ENCODE results near the gene ZNF491.
"Not testable (repeated sequence)": the region's sequence is repeated elsewhere in the genome, so short reads cannot be mapped to it uniquely, and the experiment has no call there.

The ZNF491 gene

GRCh38 chr19:11814700-11815035, 16.3 kb downstream of the ZNF491 start:
- H3K4me3 ChIP-seq = peak overlapping the region; percentile 89
- H3K9me3 ChIP-seq (ENCODE audit: low read depth, low read length) = no peaks in the 10 kb centered on the region
- H3K36me3 ChIP-seq (ENCODE audit: insufficient read depth, low read length) = no peaks in the 10 kb centered on the region
- no peak for DNase-seq (ENCODE audit: low read depth, low spot score)
- H3K9ac ChIP-seq (ENCODE audit: insufficient read length) = peak overlapping the region; percentile 75
- TF ChIP-seq EZH2 (IDR thresholded peaks at IDR 0.05) (no peak), FOXP2 (optimal IDR thresholded peaks at IDR 0.05; ENCODE audit: control extremely low read depth, extremely low read length, insufficient read depth) (no peak), POLR2AphosphoS5 (IDR thresholded peaks at IDR 0.05; ENCODE audit: borderline replicate concordance, low read depth, low read length) (no peak)
- H3K27ac ChIP-seq = no peak overlapping the region

GRCh38 chr19:11821474-11822109, 23.3 kb downstream of the ZNF491 start:
- Histone ChIP-seq H3K4me3 (no peak overlapping the region), H3K9ac (ENCODE audit: insufficient read length) (no peak overlapping the region), H3K27ac (no peak overlapping the region), H3K36me3 (ENCODE audit: insufficient read depth, low read length) (no peaks in the 10 kb centered on the region), H3K9me3 (ENCODE audit: low read depth, low read length) (no peaks in the 10 kb centered on the region)
- no peak for DNase-seq (ENCODE audit: low read depth, low spot score)
- no peak for TF ChIP-seq FOXP2 (optimal IDR thresholded peaks at IDR 0.05; ENCODE audit: control extremely low read depth, extremely low read length, insufficient read depth)
- no peak for TF ChIP-seq EZH2 (IDR thresholded peaks at IDR 0.05)
- no peak for TF ChIP-seq POLR2AphosphoS5 (IDR thresholded peaks at IDR 0.05; ENCODE audit: borderline replicate concordance, low read depth, low read length)

GRCh38 chr19:11828957-11829876, 30.9 kb downstream of the ZNF491 start:
- not testable (repeated sequence) for DNase-seq (ENCODE audit: low read depth, low spot score); H3K4me3 ChIP-seq; H3K9ac ChIP-seq (ENCODE audit: insufficient read length); H3K27ac ChIP-seq
- H3K9me3 ChIP-seq (ENCODE audit: low read depth, low read length) = peaks cover 17% of the 10 kb centered on the region
- H3K36me3 ChIP-seq (ENCODE audit: insufficient read depth, low read length) = peaks cover 20% of the 10 kb centered on the region

GRCh38 chr19:11832253-11832912, 34.1 kb downstream of the ZNF491 start:
- H3K9me3 ChIP-seq (ENCODE audit: low read depth, low read length) = peaks cover 15% of the 10 kb centered on the region
- H3K4me3 ChIP-seq = no peak overlapping the region
- no peak for TF ChIP-seq EZH2 (IDR thresholded peaks at IDR 0.05)
- TF ChIP-seq POLR2AphosphoS5 (IDR thresholded peaks at IDR 0.05; ENCODE audit: borderline replicate concordance, low read depth, low read length) = no peak
- TF ChIP-seq FOXP2 (optimal IDR thresholded peaks at IDR 0.05; ENCODE audit: control extremely low read depth, extremely low read length, insufficient read depth) = no peak
- H3K36me3 ChIP-seq (ENCODE audit: insufficient read depth, low read length) = peaks cover 20% of the 10 kb centered on the region
- H3K27ac ChIP-seq = no peak overlapping the region
- H3K9ac ChIP-seq (ENCODE audit: insufficient read length) = no peak overlapping the region
- no peak for DNase-seq (ENCODE audit: low read depth, low spot score)

- TF ChIP-seq POLR2AphosphoS5 (IDR thresholded peaks at IDR 0.05; ENCODE audit: borderline replicate concordance, low read depth, low read length) = no peak
- TF ChIP-seq EZH2 (IDR thresholded peaks at IDR 0.05) = no peak
- TF ChIP-seq FOXP2 (optimal IDR thresholded peaks at IDR 0.05; ENCODE audit: control extremely low read depth, extremely low read length, insufficient read depth) = no peak
- H3K36me3 ChIP-seq (ENCODE audit: insufficient read depth, low read length) = peaks cover 20% of the 10 kb centered on the region
These were observed 35.2 kb downstream of the ZNF491 start for GRCh38 chr19:11833541-11833940.

GRCh38 chr19:11835626-11836066, 37.3 kb downstream of the ZNF491 start:
- H3K4me3 ChIP-seq; H3K9ac ChIP-seq (ENCODE audit: insufficient read length); H3K27ac ChIP-seq; DNase-seq (ENCODE audit: low read depth, low spot score): not testable (repeated sequence)
- Histone ChIP-seq H3K9me3 (ENCODE audit: low read depth, low read length) (peaks cover 14% of the 10 kb centered on the region), H3K36me3 (ENCODE audit: insufficient read depth, low read length) (peaks cover 20% of the 10 kb centered on the region)

More at GRCh38 chr19:11833541-11833940, 35.2 kb downstream of the ZNF491 start:
- Histone ChIP-seq H3K9ac (ENCODE audit: insufficient read length) (no peak overlapping the region), H3K9me3 (ENCODE audit: low read depth, low read length) (peaks cover 14% of the 10 kb centered on the region), H3K27ac (no peak overlapping the region), H3K4me3 (no peak overlapping the region)
- no peak for DNase-seq (ENCODE audit: low read depth, low spot score)

GRCh38 chr19:11843722-11844121, 45.4 kb downstream of the ZNF491 start:
- Histone ChIP-seq H3K9ac (ENCODE audit: insufficient read length) (no peak overlapping the region), H3K36me3 (ENCODE audit: insufficient read depth, low read length) (no peaks in the 10 kb centered on the region), H3K9me3 (ENCODE audit: low read depth, low read length) (no peaks in the 10 kb centered on the region), H3K4me3 (no peak overlapping the region), H3K27ac (no peak overlapping the region)
- TF ChIP-seq POLR2AphosphoS5 (IDR thresholded peaks at IDR 0.05; ENCODE audit: borderline replicate concordance, low read depth, low read length) (no peak), FOXP2 (optimal IDR thresholded peaks at IDR 0.05; ENCODE audit: control extremely low read depth, extremely low read length, insufficient read depth) (no peak), EZH2 (IDR thresholded peaks at IDR 0.05) (no peak)
- no peak for DNase-seq (ENCODE audit: low read depth, low spot score)

- H3K36me3 ChIP-seq (ENCODE audit: insufficient read depth, low read length); H3K27ac ChIP-seq; H3K9me3 ChIP-seq (ENCODE audit: low read depth, low read length); H3K4me3 ChIP-seq; H3K9ac ChIP-seq (ENCODE audit: insufficient read length); DNase-seq (ENCODE audit: low read depth, low spot score): not testable (repeated sequence)
These were observed 49.3 kb downstream of the ZNF491 start for GRCh38 chr19:11847615-11848014.
